ENCODE measurements around the gene TSC22D1. TPM values are rescaled to one million over a fixed set of nuclear protein-coding genes. Genes with fewer than 3 reads are reported as not detected.

TSC22D1 gene
- total and polyA plus RNA-seq, 2 of the 4 experiments (the other 2 are of a cell fraction), result 30.8 to 42.2 TPM

DNA sequence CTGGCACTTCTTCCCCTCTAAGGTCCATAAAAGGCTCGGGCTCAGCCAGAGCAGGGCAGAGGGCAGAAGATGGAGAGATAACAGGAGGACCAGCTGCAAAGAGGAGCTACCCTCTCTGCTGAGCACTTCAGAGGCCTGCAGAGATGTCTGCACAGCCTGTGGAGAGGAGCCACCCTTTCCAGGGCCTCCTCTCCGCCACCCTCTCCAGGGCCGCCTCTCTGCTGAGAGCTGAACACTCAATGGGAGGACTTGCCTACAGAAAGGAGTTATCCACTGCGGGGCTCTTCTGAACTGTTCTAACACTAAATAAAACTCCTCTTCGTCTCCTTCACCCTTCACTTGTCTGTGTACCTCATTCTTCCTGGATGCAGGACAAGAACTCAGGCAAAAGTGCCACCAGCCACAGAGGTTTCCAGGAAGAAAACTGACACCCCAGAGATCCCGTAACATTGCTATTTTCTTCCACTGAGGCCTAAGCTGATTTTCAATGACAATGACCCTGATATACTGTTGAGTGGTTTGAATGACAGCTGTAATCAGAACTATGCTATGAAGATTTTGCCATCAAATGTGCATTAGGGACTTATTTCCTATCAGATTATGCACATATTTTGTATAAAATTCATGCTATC lies 16.2 kb upstream of the TSC22D1 start:
- Histone ChIP-seq H3K36me3 (ENCODE audit: control insufficient read depth, insufficient read depth, low read length) (no peaks in the 10 kb centered on the region), H2BK15ac (ENCODE audit: low read depth, low read length) (no peak overlapping the region), H3K23ac (ENCODE audit: low read depth, low read length) (no peak overlapping the region), H2BK5ac (ENCODE audit: low read depth, low read length, poor library complexity, severe bottlenecking) (no peak overlapping the region), H3K4ac (ENCODE audit: low read depth, low read length) (no peak overlapping the region), H3K4me2 (ENCODE audit: low read depth, low read length) (no peak overlapping the region), H3K4me1 (ENCODE audit: control insufficient read depth, insufficient read depth, low read length) (peaks cover 3% of the 10 kb centered on the region; the same call in 1 of the 2 replicates), H4K5ac (ENCODE audit: low read depth, low read length) (no peak overlapping the region), H3K4me3 (ENCODE audit: insufficient read depth, low read depth, low read length) (no peak overlapping the region), H3K27me3 (ENCODE audit: control insufficient read depth, insufficient read depth, low read length) (no peaks in the 10 kb centered on the region), H3K9me1 (ENCODE audit: insufficient read depth, low read length) (no peaks in the 10 kb centered on the region), H2AK5ac (ENCODE audit: low read depth, low read length) (no peak overlapping the region), H4K8ac (ENCODE audit: low read depth in 2 of 2, low read length in 2 of 2) (no peak overlapping the region), H2BK20ac (ENCODE audit: low read depth, low read length) (no peak overlapping the region), H4K91ac (ENCODE audit: insufficient read depth, low read depth, low read length) (no peak overlapping the region), H3K56ac (ENCODE audit: extremely low read depth, insufficient read depth, low read length) (no peak overlapping the region), H3K9me3 (ENCODE audit: control insufficient read depth, insufficient read depth, low read length) (peaks cover 3% of the 10 kb centered on the region; the same call in 1 of the 2 replicates), H3K9ac (ENCODE audit: low read depth, low read length) (no peak overlapping the region), H3K14ac (replicated peaks; ENCODE audit: low read depth, low read length) (no peak overlapping the region), H3K27ac (ENCODE audit: insufficient read depth, low read length) (no peak overlapping the region), H4K20me1 (ENCODE audit: insufficient read depth, low read length) (no peaks in the 10 kb centered on the region), H2AFZ (replicated peaks; ENCODE audit: low read length, poor library complexity) (no peak overlapping the region), H3K18ac (ENCODE audit: low read depth, low read length) (no peak overlapping the region), H3K79me1 (ENCODE audit: low read depth in 1 of 2, low read length in 2 of 2) (no peaks in the 10 kb centered on the region), H2BK120ac (ENCODE audit: low read depth, low read length) (no peak overlapping the region), H2AK9ac (replicated peaks; ENCODE audit: low read depth, low read length, poor library complexity) (no peak overlapping the region)
- TF ChIP-seq, protein P1, sequence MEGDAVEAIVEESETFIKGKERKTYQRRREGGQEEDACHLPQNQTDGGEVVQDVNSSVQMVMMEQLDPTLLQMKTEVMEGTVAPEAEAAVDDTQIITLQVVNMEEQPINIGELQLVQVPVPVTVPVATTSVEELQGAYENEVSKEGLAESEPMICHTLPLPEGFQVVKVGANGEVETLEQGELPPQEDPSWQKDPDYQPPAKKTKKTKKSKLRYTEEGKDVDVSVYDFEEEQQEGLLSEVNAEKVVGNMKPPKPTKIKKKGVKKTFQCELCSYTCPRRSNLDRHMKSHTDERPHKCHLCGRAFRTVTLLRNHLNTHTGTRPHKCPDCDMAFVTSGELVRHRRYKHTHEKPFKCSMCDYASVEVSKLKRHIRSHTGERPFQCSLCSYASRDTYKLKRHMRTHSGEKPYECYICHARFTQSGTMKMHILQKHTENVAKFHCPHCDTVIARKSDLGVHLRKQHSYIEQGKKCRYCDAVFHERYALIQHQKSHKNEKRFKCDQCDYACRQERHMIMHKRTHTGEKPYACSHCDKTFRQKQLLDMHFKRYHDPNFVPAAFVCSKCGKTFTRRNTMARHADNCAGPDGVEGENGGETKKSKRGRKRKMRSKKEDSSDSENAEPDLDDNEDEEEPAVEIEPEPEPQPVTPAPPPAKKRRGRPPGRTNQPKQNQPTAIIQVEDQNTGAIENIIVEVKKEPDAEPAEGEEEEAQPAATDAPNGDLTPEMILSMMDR (conservative IDR thresholded peaks at IDR 0.05; ENCODE audit: low read depth, low read length), result no peak
- TF ChIP-seq MAZ (IDR thresholded peaks at IDR 0.05; ENCODE audit: borderline replicate concordance, low read depth, low read length) (no peak), FOS (IDR thresholded peaks at IDR 0.05; ENCODE audit: low read depth, low read length) (no peak), POLR2A (IDR thresholded peaks at IDR 0.05; ENCODE audit: low read depth, low read length) (no peak)
- CTCF ChIA-PET, result no interaction called here
- intact Hi-C loops (cut with micrococcal nuclease) (no loop called here), dilution Hi-C loops (cut with HindIII; ENCODE audit: low sequenced_read_pairs, unreplicated experiment) (no loop called here), in situ Hi-C loops (cut with MboI; ENCODE audit: low sequenced_read_pairs) (no loop called here)
- ATAC-seq (ENCODE audit: low read depth), result no peak
- no TSS peak for BruUV-seq (replicated peaks)
- no peak for DNase-seq
- 80% methylated on average over 1 of the region's 6 CpGs; no CpG with 5 or more reads in 1 of the 2 experiments for WGBS, 2 experiments (ENCODE audit: extremely low coverage in 2 of 2, insufficient read length in 1 of 2)
- POLR2A ChIA-PET (ENCODE audit: unreplicated experiment), result no interaction called here

Measured in IMR-90 (cell line).